Common myeloid progenitor, CD34-positive (primary cell): ENCODE results near the gene UGGT1.

Experiments
- CTCF ChIA-PET: fragments of 350-600 bp; sonication (Branson Sonifier 250); formaldehyde crosslinking; loops from one replicate; lab custom pipeline; 2021; ENCODE audit warnings: antibody characterized with exemption; lab: Charles Lee
- POLR2A ChIA-PET: fragments of 350-600 bp; sonication (Branson Sonifier 250); formaldehyde crosslinking; loops from one replicate; lab custom pipeline; 2021; ENCODE audit warnings: antibody characterized with exemption; lab: Charles Lee
- DNase-seq, 3 donors: peaks; one replicate each; pipeline versions ENCODE4 v3.0.0 to v3.0.0-alpha.2; 2013
- H3K27ac ChIP-seq, 2 experiments: 1 replicate in 1 of 2; 2 replicates in 1 of 2; pipeline ENCODE4 v1.7.0; 2013; ENCODE audit warnings: inconsistent platforms in 2 of 2, low read length in 2 of 2, mild to moderate bottlenecking in 2 of 2, low read depth in 1 of 2, moderate library complexity in 1 of 2; ENCODE audit not compliant: severe bottlenecking in 2 of 2, insufficient read depth in 1 of 2, poor library complexity in 1 of 2
- H3K27me3 ChIP-seq, 5 experiments: replicated peaks in 2 of 5; 1 replicate in 3 of 5; 2 replicates in 2 of 5; pipeline versions ENCODE4 v1.6.1 to v1.7.0; 2013; ENCODE audit warnings: low read length in 4 of 5, mild to moderate bottlenecking in 2 of 5, moderate library complexity in 2 of 5, inconsistent platforms in 1 of 5; ENCODE audit not compliant: insufficient read depth in 5 of 5, control insufficient read depth in 4 of 5
- H3K36me3 ChIP-seq, 4 experiments: 1 replicate in 2 of 4; 2 replicates in 2 of 4; pipeline versions ENCODE4 v1.6.1 to v1.7.0; 2013; ENCODE audit warnings: low read length in 3 of 4, control low read depth in 1 of 4, mild to moderate bottlenecking in 1 of 4; ENCODE audit not compliant: control insufficient read depth in 4 of 4, insufficient read depth in 4 of 4
- H3K4me1 ChIP-seq, 4 experiments: 1 replicate in 3 of 4; 2 replicates in 1 of 4; pipeline versions ENCODE4 v1.6.1 to v1.7.1; 2013; ENCODE audit warnings: low read length in 3 of 4, mild to moderate bottlenecking in 3 of 4, control low read depth in 1 of 4, inconsistent platforms in 1 of 4, moderate library complexity in 1 of 4; ENCODE audit not compliant: control insufficient read depth in 4 of 4, insufficient read depth in 4 of 4; ENCODE audit errors: control extremely low read depth in 1 of 4
- H3K4me3 ChIP-seq, 7 experiments: 1 replicate in 4 of 7; 2 replicates in 3 of 7; pipeline versions ENCODE4 v1.5.1 to v1.7.0; 2013; ENCODE audit warnings: mild to moderate bottlenecking in 7 of 7, low read length in 6 of 7, moderate library complexity in 6 of 7, inconsistent platforms in 2 of 7, low read depth in 2 of 7, control low read depth in 1 of 7; ENCODE audit not compliant: insufficient read depth in 4 of 7, control insufficient read depth in 1 of 7; ENCODE audit errors: extremely low read depth in 1 of 7
- H3K9me3 ChIP-seq, 5 experiments: 1 replicate in 4 of 5; 2 replicates in 1 of 5; pipeline versions ENCODE4 v1.6.1 to v1.7.1; 2013; ENCODE audit warnings: low read length in 4 of 5, mild to moderate bottlenecking in 2 of 5, inconsistent platforms in 1 of 5, low read depth in 1 of 5, moderate library complexity in 1 of 5; ENCODE audit not compliant: control insufficient read depth in 4 of 5, insufficient read depth in 2 of 5; ENCODE audit errors: control extremely low read depth in 1 of 5
- WGBS: methylation state at CpG from one replicate; pipeline ENCODE4 v1.1.5; 2013; ENCODE audit not compliant: insufficient coverage; 5-methylcytosine and 5-hydroxymethylcytosine counted together

UGGT1 gene

DNA sequence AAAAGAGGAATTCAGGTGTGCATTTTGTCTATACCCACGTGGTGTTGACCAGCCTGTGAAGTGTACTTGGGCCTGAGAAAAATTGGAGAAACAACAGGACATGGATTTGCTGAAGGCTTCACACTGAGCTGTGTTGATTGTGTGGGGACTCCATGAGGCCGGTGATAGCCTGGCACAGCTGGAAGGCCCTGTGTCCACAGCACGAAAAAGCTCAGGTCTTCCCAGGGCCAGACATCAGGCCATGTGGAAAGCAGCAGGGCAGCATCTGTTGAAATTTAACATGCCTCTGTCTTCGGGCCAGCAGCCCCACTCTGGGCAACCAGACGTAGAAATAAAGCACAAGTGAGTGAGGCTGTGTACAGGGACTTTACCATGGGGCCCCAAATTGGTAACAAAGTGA is 143.6 kb downstream of the UGGT1 start:
- Histone ChIP-seq H3K27ac (no peak overlapping the region), H3K4me1 (peaks cover 0 to 11% (median 10%) of the 10 kb centered on the region in 4 experiments), H3K4me3 (no peak overlapping the region), H3K27me3 (peaks cover 0 to 1% (median 0%) of the 10 kb centered on the region in 5 experiments), H3K36me3 (no peaks in the 10 kb centered on the region), H3K9me3 (no peaks in the 10 kb centered on the region)
- ChIA-PET POLR2A (no interaction called here), CTCF (interaction anchor here (1.2 to 5.1 kb wide), 6 partner anchors 20 to 83 kb away, joined by 3 to 30 read pairs (median 4); no protein-coding TSS in a partner anchor)
- WGBS = 93% methylated on average over 5 of the region's 5 CpGs
- no peak for DNase-seq

DNA sequence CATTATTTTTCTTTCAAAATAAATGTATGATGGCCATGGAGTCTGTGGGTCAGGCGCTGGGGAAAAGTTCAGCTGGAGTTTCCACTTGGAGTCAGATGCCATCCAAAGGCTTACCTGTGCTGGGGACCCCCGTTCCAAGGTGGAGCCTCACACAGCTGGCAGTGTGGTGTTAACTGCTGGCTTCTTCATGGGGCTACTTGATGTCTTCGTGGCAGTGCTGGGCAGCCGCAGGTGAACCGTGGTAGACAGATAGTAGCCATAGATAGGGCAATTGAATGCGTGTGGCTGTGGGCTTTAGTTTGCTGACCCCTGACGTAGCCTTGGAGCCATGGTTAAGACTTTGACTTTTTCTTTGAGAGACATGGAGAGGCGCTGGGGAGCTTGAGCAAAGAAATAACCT is 144.6 kb downstream of the UGGT1 start:
- POLR2A ChIA-PET = no interaction called here
- WGBS = 95% methylated on average over 8 of the region's 8 CpGs
- Histone ChIP-seq H3K27me3 (peaks cover 0 to 1% (median 0%) of the 10 kb centered on the region in 5 experiments), H3K4me1 (peaks cover 0 to 11% (median 10%) of the 10 kb centered on the region in 4 experiments), H3K9me3 (no peaks in the 10 kb centered on the region), H3K36me3 (no peaks in the 10 kb centered on the region), H3K4me3 (no peak overlapping the region), H3K27ac (no peak overlapping the region)
- CTCF ChIA-PET = interaction anchor here (5.1 kb wide), 1 partner anchor 56 kb away, joined by 30 read pairs; no protein-coding TSS in a partner anchor
- no peak for DNase-seq

DNA sequence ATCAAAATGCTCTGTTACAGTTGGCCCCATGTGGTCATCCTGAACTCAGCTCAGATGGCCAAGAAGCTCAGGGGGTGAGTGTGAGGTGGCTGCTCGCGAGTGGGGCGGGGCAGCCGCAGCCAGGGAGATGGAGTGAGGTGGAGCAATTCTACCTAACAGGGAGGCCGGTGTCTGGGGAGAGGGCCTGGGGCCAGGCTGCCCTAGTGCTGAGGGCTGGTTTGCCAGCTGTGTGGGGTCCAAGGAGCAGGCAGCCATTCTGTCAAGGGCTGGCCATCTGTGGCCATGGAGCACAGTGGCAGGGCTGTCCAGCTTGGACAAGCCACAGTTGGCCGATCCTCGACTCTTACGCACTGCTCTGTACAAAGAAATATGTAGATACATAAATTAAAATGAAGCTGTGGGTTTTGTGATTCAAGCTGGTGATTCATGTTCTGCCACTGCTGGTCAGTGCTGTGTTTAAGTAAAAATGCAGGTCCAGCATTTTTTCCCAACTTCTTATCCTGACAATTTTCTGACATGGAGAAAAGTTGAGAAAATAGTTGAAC is 145.6 kb downstream of the UGGT1 start:
- Histone ChIP-seq H3K36me3 (no peaks in the 10 kb centered on the region), H3K9me3 (no peaks in the 10 kb centered on the region), H3K4me3 (no peak overlapping the region), H3K4me1 (peaks cover 0 to 11% (median 10%) of the 10 kb centered on the region in 4 experiments), H3K27me3 (peaks cover 0 to 1% (median 0%) of the 10 kb centered on the region in 5 experiments), H3K27ac (no peak overlapping the region)
- CTCF ChIA-PET = interaction anchor here (0.9 to 5.1 kb wide), 2 partner anchors 57 to 172 kb away, joined by 3 to 30 read pairs; no protein-coding TSS in a partner anchor
- POLR2A ChIA-PET = no interaction called here
- 97% methylated on average over 5 of the region's 8 CpGs for WGBS
- DNase-seq = no peak

DNA sequence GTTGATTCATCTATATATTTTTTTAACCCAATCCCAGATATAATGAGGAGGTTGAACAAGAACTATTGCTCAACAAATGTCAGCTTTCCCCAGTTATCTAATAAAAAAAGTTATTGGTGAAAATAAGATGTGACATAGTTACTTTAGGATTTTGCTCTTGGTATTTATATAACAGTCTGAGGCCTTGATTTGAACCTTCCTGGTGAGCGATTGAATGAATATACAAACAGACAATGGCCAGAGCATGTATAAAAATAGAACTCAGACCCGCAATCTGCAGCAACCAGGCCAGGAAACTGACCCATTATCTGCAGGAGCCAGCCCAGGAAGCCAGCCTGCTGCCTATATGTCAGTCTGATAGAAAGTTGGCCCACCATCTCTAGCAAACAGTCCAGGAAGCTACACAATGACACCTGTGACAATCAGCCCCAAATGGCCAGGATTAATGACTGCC is 146.1 kb downstream of the UGGT1 start:
- peaks cover 0 to 11% (median 10%) of the 10 kb centered on the region in 4 experiments for H3K4me1 ChIP-seq
- WGBS = 53% methylated on average over 2 of the region's 2 CpGs
- no peak overlapping the region for H3K4me3 ChIP-seq
- H3K27ac ChIP-seq = no peak overlapping the region
- CTCF ChIA-PET = interaction anchor here (0.9 to 1.0 kb wide), 2 partner anchors 58 to 173 kb away, joined by 3 read pairs; no protein-coding TSS in a partner anchor
- peak in 2 of 3 donors; percentile 52 to 75 for DNase-seq
- H3K36me3 ChIP-seq = no peaks in the 10 kb centered on the region
- H3K27me3 ChIP-seq = peaks cover 0 to 1% (median 0%) of the 10 kb centered on the region in 5 experiments
- POLR2A ChIA-PET = no interaction called here
- no peaks in the 10 kb centered on the region for H3K9me3 ChIP-seq

DNA sequence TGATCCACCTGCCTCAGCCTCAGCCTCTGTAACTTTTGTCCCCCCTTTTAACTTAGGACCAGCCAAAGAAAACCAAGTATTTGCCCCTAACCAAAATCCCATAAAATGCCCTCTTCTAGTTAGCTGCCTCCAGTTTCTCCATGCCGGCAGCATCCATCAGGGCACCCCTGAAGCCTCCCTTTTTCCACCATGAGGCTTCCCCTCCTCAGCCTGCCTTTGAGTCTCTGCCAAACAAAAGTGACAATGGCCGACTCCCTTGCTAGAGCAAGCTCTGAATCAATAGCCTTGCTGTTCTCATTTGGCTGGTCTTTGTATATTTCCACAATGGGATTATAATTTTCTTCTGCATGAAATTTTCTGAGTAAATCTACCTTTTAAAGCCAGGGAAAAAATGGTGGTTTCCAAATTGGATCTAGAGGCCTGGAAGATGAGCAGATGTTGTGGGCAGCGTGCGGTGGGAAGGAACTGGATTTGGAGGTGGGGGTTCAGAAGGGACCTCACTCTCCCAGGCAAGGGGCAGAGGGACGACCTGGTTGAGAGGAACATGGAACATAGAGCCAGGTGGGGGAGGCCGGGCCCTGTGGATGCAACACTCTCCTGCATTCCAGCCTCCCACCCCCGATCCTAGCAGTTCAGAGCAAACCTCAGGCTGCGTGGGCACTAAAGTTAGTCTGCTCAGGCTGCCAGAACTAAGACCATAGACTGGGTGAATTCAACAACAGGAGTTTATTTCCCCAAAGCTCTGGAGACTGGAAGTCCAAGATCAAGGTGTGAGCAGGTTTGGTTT is 147.1 kb downstream of the UGGT1 start:
- ChIA-PET CTCF (interaction anchor here (1.0 kb wide), 1 partner anchor 59 kb away, joined by 3 read pairs; no protein-coding TSS in a partner anchor), POLR2A (no interaction called here)
- 94% methylated on average over 7 of the region's 8 CpGs for WGBS

DNA sequence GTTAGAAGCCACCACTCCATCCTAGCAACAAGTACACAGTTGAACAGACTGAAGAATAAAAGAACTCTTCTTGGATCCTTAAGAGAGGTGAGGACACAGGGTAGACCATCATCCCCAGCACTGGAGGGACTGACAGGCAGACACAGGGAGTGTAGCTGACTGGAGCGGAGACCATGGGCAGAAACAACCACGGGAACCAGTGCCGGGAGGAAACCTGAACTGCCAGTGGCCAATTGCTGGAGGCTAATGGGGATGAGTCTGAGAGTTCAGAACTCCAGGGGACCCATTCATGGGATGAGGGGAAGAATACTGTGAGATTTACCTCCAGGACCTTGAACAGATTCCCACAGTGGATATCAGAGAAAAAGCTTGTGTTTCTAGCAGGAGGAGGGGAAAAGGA is 150.9 kb downstream of the UGGT1 start:
- peaks cover 0 to 8% (median 2%) of the 10 kb centered on the region in 4 experiments for H3K4me1 ChIP-seq
- H3K4me3 ChIP-seq = no peak overlapping the region
- ChIA-PET CTCF (no interaction called here), POLR2A (interaction anchor here (0.6 kb wide), 1 partner anchor 23 kb away, joined by 3 read pairs; no protein-coding TSS in a partner anchor)
- no peaks in the 10 kb centered on the region for H3K36me3 ChIP-seq
- H3K9me3 ChIP-seq = no peaks in the 10 kb centered on the region
- no CpG with 5 or more reads among the region's 3 CpGs for WGBS
- no peak overlapping the region for H3K27ac ChIP-seq
- no peaks in the 10 kb centered on the region for H3K27me3 ChIP-seq
- DNase-seq = no peak

More for the DNA sequence above, 147.1 kb downstream of the UGGT1 start:
- peaks cover 0 to 6% (median 2%) of the 10 kb centered on the region in 4 experiments for H3K4me1 ChIP-seq
- H3K27me3 ChIP-seq = no peaks in the 10 kb centered on the region
- no peak for DNase-seq
- no peaks in the 10 kb centered on the region for H3K36me3 ChIP-seq
- no peak overlapping the region for H3K27ac ChIP-seq
- no peak overlapping the region for H3K4me3 ChIP-seq
- no peaks in the 10 kb centered on the region for H3K9me3 ChIP-seq
